Endometrial microvascular endothelial cells (primary cell): ENCODE results near the gene CEP112. TPM values are rescaled to one million over a fixed set of nuclear protein-coding genes. Genes with fewer than 3 reads are reported as not detected.
"Not testable (repeated sequence)": the region's sequence is repeated elsewhere in the genome, so short reads cannot be mapped to it uniquely, and the experiment has no call there.

ENCODE experiments used
- in situ Hi-C: cut with HindIII; loops from 2 replicates; pipeline ENCODE4 v1.10.0; 2017; ENCODE audit warnings: low sequenced_read_pairs, low pct_unique_long_range_greater_than_20kb; ENCODE audit errors: inconsistent ontology term
- total RNA-seq: library from RNA; depleted of rRNA; stranded (reverse); fragments of >200 nt; gene quantifications from one replicate; pipeline ENCODE4 v1.2.3, GENCODE V29; 2015; ENCODE audit errors: inconsistent ontology term

CEP112 gene
- total RNA-seq, 1 donor from 2014 or later: 3.0 TPM

GRCh38 chr17:65885541-65886312 lies 306.2 kb downstream of the CEP112 start:
- in situ Hi-C loops: no loop called here

- in situ Hi-C loops: no loop called here
Observed at GRCh38 chr17:65876985-65877384, 314.9 kb downstream of the CEP112 start.

- in situ Hi-C loops: no loop called here
Observed at GRCh38 chr17:65868881-65869280, 323.1 kb downstream of the CEP112 start.

- in situ Hi-C loops: no loop called here
Observed at GRCh38 chr17:65867014-65867413, 324.9 kb downstream of the CEP112 start.

GRCh38 chr17:65865715-65866425 lies 326.1 kb downstream of the CEP112 start:
- in situ Hi-C loops: no loop called here

GRCh38 chr17:65864394-65864793 lies 327.5 kb downstream of the CEP112 start:
- in situ Hi-C loops: no loop called here

- in situ Hi-C loops: no loop called here
Observed at GRCh38 chr17:65857718-65858117, 334.2 kb downstream of the CEP112 start.

GRCh38 chr17:65856865-65857264 lies 335.1 kb downstream of the CEP112 start:
- in situ Hi-C loops: no loop called here

GRCh38 chr17:65855675-65856074 lies 336.3 kb downstream of the CEP112 start:
- in situ Hi-C loops: no loop called here

GRCh38 chr17:65855245-65855644 lies 336.7 kb downstream of the CEP112 start:
- in situ Hi-C loops: no loop called here

GRCh38 chr17:65853816-65854215 lies 338.1 kb downstream of the CEP112 start:
- in situ Hi-C loops: no loop called here

- in situ Hi-C loops: no loop called here
Observed at GRCh38 chr17:65852911-65853310, 339.0 kb downstream of the CEP112 start.

- in situ Hi-C loops: no loop called here
Observed at GRCh38 chr17:65851965-65852736, 339.8 kb downstream of the CEP112 start.

- in situ Hi-C loops: no loop called here
Observed at GRCh38 chr17:65850486-65850885, 341.4 kb downstream of the CEP112 start.

GRCh38 chr17:65848751-65849150 lies 343.2 kb downstream of the CEP112 start:
- in situ Hi-C loops: no loop called here

GRCh38 chr17:65841089-65841488 lies 350.8 kb downstream of the CEP112 start:
- in situ Hi-C loops: no loop called here

GRCh38 chr17:65837232-65837631 lies 354.7 kb downstream of the CEP112 start:
- in situ Hi-C loops: not testable (repeated sequence)

- in situ Hi-C loops: no loop called here
Observed at GRCh38 chr17:65833214-65833613, 358.7 kb downstream of the CEP112 start.

- in situ Hi-C loops: no loop called here
Observed at GRCh38 chr17:65830356-65830755, 361.6 kb downstream of the CEP112 start.

- in situ Hi-C loops: not testable (repeated sequence)
Observed at GRCh38 chr17:65826577-65826976, 365.4 kb downstream of the CEP112 start.
